Stimulated activated CD8-positive, alpha-beta memory T cell treated with anti-CD3 and anti-CD28 coated beads, Interleukin-4, amount 100 ng/mL, for 4 hours (primary cell): ENCODE results near the gene MAP2K7.
"Not testable (repeated sequence)": the region's sequence is repeated elsewhere in the genome, so short reads cannot be mapped to it uniquely, and the experiment has no call there.

ENCODE experiments used
- DNase-seq, 2 donors: peaks; one replicate each; pipeline ENCODE4 v3.0.0-alpha.2; 2020; ENCODE audit warnings: low read depth in 2 of 2, low spot score in 1 of 2

Gene MAP2K7

DNA sequence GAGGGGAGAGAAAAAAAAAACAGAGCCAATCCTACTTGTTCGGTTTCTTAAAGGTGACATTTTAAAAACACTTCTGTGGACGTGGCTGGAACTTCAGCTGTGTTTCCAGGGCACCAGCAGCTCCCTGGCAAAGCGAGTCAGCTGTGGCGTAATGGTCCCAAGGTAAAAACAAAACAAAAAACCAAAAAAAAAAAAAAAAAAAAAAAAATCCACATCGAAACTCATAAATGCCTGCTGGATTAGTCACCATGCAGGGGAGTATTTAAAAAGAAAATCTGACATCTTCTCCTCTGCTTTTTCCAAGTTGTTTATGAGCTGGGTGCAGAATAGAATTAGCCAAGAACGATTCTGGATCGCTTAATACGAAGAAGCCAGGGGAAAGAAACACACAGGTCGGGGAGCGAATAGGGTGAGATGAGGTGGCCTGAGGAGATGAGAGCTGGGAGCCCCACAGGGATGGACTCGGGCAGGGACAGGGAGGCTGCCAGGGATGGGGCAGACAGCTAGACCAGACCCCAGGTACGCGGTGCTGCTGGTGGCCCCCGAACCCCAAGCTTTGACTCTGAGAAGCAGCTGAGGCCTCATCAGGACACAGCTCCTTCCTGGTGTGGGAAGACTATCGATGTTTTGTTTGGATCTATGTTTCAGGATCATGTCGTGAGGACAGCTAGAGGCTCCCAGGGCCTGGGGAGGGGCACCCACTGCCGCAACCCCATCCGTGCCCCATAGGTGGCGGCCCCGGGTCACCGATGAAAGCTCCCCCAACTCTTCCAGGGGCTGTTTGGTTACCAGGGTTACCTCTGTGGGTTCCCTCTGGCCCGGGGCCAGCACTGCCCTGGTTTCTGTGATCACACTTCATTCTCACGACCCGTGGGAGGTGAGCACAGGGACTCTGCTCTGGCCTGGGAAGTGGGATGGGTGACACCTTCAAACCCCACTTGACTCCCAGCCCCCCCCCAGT lies 25.3 kb downstream of the MAP2K7 start:
- peak in 1 of 2 donors; percentile 29 for DNase-seq

DNA sequence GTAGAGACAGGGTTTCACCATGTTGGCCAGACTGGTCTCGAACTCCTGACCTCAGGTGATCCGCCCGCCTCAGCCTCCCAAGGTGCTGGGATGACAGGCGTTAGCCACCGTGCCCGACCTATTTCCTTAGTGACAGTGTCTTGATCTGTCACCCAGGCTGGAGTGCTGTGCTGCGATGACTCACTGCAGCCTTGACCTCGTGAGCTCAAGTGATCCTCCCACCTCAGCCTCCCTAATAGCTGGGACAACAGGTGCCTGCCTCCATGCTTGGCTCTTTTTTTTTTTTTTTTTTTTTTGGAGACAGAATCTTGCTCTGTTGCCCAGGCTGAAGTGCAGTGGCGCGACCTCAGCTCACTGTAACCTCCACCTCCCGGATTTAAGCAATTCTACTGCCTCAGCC lies 26.4 kb downstream of the MAP2K7 start:
- not testable (repeated sequence) for DNase-seq

DNA sequence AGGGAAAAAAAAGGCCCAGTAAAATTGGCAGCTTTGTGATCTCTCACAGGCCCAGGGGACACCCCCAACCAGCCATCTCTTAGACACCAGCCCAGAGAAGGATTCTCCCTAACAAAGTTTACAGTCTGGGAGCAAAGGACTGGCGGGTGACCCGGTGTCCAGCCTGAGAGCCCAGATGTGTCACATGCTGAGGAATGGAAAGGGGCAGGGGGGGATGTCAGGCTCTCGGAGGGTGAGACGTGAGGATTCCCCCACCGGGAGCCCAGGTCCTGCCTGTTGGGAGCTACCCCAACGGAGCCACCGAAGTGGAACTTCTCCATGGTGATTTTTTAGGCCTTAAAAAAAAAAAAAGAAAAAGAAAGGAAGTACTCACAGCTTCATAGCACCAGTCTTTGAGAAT lies 27.1 kb downstream of the MAP2K7 start:
- no peak for DNase-seq

DNA sequence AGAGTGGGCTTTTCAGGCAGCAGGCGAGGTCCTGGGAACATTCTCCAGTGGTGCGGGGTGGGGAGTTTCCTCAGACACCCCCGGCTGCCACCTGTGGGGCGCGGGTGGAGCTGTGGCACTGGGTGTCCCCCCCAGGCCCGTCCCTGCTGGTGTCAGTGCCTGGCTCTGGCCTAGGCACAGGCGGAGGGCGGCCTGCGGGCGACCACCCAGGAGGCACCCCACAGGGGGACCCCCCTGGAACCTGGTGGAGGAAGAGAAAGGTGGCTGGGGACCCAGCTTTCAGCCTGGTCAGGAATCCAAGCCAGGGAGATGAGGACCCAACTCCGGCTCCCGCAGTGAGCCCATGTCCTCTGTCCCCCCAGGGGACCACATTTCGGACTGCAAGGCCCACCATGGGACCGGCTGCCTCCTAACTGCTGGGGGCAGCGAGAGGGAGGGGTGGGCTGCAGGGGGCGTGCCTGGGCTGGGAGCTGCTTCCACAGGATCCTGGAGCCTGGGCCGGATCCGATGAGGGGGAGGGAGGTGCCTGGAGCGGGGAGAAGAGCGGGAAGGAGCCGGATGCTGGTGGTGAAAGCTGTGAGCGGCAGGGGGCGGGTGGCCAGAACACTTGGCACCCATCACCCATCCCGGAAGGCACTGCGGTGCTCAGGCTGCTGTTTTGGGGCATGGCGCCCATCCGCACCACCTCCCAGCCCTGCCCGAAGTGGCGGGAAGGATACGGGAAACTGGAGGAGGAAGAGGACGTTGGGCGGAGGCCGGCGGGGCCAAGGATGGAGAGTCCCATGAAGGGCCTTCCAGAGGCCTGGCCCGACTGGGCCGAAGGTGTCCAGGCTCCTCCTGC lies 27.8 kb downstream of the MAP2K7 start:
- no peak for DNase-seq

DNA sequence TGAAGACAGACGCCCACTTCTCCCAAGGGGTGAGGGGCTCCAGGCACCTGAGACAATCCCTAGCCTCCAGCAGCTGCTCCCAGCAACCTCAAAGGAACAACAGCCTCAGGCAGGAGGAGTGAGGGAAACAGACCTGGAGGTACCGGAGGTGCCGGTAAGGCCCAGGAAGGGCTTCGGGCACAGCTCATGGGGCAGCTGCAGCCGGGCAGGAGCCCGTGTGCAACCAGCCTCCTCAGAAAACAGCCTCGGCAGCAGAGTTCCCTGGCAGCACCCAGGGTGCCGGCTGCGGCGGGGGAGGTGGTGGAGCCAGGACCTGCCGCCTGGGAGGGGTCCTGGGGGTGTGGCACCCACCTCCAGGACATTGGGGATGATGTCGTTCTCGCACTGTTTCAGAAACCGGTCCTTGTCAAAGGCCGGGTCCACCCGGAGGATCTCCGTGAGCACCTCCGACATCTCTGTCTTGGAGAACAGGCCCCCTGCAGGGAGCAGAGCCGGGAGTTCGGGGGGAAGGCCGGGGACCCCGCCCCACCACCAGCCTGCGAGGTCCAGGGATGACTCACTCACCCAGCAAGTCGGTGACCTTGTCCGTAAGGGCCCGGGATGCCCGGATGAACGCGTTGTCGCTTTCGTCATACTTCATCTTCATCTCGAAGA lies 28.7 kb downstream of the MAP2K7 start:
- no peak for DNase-seq

DNA sequence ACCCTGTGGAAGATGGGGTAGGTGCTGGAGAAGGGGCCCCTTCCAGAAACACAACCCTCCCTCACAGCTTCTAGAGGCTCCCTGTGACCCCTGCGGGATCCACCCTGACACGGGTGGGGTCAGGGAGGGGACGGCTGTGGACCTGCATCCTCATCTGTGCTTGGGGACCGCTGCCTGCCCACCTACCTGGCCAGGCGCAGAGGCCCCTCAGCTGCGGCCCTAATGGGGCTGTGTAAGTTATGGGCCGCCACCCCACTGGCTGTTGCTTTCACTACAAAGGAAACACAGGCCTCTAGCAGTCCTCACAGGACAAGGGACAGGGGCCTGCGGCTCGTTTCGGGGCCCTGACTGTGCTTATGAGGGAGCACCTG lies 29.2 kb downstream of the MAP2K7 start:
- no peak for DNase-seq

DNA sequence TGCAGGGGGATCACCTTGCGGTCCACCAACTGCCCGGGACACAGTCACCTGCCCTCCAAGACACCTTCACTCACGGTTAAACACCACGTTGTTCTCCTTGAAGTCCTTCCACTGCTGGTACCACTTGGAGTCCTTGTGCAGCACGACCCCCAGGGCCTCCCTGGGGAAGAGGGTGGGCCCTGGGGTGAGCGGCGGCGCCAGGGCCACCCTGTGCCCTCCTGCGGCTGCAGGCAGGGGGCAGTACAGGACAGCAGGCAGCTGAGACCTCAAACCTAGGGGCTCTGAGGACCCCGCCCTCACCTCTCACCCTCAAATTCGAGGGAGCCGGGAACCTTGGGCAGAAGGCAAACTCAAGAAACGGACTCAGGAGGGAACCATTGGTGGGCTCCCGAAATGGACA lies 29.7 kb downstream of the MAP2K7 start:
- DNase-seq: no peak

DNA sequence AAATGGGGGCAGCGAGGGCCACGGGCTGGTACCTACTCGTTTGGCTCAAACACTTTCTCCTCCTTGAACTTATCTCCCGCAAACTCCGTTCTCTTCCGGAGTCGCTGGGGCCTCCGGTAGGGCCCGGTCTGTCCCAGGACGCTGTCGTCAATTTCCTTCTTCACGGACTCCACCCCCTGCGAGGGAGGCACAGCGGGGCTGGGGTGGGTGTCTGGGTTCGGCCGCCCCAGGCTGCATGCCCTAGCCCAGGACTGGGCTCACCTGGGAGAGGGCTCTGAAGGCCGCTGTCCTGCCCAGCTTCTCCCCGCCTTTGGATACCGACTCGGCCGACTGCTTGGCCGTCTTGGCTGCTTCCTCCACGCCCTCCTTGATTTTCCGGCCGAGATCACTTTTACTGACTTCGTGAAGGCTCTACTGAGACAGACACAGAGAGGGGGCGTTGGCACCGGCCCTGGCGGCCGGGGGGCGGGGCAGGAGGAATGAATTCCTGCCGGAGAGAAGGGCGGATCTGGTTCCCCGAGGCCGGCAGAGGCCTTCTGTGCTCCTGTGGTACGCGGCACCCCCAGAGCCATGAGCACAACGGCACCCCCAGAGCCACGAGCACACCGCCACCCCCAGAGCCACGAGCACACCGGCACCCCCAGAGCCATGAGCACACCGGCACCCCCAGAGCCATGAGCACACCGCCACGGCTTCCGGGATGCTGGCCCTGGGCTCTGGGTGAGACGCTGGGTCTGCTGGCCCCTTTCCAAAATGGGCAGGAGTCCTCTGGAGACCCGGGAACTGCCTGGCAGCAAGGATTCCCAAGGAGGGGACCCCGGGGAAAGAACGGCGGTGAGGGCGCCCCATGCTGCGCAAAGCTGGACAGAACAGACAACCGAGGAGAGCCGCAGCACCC lies 30.4 kb downstream of the MAP2K7 start:
- no peak for DNase-seq

DNA sequence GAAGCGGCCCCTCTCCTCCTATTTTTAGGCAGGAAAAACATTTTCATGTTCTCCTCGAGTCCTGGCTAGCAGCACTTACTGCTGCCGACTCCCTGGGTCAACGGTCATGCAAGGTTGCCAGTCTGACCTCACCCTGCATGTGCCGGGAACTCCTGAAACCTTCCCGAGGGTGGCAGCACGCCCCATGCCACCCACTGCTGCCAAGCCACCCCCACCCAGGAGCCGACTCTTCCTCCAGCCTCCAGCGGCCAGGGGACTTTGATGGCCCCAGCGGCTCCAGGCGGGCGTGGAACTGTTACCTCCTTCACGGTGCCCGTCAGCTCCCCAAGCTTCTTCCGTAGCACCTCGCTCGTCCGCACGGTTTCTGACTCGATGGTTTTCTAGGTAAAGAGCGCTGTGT lies 31.1 kb downstream of the MAP2K7 start:
- DNase-seq: no peak

DNA sequence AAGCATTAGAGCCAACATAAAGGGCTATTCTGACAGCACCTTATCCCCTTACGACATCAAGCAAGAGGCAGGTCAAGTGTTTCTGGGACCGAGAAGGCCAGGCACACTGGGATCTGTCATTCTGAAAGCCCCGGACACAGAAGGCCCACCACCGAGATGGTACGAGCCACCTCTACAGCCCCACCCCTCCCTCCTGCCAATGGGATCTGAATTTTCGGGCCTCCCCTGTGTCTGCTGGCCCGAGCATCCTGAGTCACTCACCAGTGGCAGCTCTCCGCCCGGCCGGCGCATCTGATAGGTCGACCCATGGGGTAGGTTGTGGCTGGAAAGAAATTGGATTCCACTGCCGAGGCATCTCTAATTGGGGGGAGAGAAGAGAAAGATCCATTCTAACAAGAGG lies 37.2 kb downstream of the MAP2K7 start:
- no peak for DNase-seq

DNA sequence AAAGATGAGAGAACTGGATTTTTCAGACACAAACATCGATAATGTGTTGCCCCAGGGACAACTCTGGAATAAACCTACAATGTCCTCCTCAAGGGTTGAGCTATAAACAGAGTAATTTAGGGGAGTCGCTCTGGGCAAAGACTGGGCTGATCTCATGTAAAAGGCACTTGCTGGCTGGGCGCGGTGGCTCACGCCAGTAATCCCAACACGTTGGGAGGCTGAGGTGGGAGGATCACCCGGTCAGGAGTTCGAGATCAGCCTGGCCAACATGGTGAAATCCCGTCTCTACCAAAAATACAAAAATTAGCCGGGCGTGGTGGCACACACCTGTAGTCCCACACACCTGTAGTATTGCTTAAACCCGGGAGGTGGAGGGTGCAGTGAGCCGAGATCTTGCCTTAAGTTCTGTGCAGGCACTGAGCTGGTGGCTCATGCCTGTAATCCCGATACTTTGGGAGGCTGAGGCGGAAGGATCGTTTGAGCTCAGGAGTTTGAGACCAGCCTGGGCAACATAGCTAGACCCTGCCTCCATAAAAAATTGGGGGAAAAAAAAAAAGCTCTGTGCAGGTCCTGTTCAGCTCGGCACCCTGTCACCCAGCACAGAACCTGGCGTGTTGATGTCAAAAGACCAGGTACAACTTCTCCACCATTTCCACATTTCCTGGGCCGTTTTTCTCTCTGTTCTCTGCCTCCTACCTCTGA lies 38.4 kb downstream of the MAP2K7 start:
- DNase-seq: no peak

DNA sequence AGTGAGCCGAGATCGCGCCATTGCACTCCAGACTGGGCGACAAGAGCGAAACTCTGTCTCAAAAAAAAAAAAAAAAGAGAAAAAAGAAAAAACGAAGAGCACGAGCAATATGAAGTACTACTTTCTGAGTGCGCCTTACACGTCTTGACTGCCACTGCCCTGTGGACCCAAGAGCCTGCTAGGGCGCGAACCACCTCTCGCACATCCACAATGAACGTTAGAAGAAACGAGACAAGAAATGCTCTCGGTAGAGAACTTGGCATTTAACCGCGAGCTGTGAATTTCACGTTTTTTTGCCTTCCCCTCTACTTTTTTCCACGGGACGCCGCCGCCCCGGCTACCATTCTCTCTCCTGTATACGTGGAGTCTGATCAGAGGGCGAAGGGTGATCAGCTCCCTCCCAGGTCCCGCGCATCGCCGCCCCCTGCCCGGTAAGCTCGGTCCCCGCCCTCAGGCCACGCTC lies 39.3 kb downstream of the MAP2K7 start:
- DNase-seq: no peak

DNA sequence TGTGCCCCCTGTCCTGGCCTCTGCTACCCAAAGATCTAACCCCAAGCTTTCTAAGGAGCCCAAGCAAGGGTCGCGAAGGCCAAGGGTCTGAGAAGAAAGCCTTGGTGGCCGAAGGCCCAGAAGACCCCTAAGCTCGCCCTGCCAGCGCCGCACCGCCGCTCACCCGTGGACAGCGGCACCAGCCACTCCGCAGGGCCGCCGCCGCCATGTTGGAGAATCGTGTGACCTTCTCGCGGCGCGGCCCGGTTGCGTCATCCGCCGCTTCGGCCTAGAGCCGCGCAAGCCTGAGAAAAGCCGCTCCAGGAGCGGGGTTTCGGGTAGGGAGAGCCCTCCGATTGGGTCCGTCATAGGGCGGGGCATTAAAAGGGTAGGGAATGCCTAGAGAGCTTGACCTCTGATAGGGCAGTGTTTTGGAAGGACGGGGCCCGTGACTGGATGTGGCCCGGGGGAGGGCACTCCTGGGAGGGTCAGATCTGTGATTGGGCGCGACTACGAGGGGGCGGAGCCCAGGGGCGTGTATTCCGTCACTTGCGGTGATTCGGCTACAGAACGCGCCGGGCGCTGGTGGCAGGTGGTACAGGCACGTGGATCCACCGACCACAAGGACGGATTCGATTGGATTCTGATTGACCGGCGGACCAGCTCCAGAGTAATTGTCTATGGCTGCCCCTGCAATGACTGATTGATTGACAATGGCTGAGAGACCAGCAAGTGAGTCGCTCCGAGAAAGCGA lies 39.9 kb downstream of the MAP2K7 start, which contains the start of gene TIMM44:
TIMM44 (minus strand) TSS at position 223 of the 733 bp plus-strand sequence; CDS start at position 208, 15 bp downstream.
- DNase-seq: peak; percentile 96 to 98

DNA sequence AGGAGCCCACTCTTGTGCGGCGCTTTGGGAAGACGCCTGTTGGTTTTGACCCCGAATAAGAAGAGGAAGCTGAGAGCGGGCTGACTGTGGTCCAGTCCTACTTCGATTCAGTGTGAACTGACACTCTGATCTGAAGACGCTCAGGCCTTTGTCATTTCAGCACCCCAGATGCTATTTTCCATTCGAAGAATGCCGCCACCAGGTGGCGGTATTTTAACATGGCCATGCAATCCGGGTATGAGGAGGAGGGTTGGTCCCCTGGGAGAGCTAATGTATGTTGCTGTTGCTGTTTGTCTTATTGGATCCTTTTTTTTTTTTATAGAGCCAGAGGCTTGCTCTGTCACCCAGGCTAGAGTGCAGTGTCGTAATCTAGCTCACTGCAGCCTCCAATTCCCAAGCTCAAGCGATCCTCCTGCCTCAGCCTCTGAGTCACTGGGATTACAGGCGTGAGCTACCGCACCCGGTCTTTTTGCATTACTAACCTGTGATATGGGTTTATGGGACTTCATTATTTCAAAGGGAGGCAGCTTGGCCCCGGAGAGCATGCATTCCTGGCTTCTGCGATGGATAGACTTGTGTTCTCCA lies 40.6 kb downstream of the MAP2K7 start:
- peak; percentile 73 to 76 for DNase-seq

DNA sequence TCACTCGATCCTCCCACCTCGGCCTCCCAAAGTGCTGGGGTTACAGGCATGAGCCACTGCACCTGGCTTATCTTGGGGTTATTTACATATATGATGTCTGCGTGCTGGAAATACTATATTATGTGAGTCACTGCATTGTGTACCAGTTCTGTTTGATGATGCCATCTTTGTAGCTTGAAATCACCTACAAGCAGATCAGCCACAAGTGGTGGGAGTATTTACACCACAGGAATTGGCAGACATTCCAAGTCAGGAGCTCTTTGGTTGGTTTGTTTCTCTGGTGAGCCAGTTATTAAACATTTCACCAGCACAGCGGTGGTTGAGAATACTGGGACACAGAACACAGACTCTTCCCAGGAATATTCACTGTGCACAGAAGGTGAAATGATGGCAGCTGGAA lies 44.3 kb downstream of the MAP2K7 start:
- DNase-seq: no peak

DNA sequence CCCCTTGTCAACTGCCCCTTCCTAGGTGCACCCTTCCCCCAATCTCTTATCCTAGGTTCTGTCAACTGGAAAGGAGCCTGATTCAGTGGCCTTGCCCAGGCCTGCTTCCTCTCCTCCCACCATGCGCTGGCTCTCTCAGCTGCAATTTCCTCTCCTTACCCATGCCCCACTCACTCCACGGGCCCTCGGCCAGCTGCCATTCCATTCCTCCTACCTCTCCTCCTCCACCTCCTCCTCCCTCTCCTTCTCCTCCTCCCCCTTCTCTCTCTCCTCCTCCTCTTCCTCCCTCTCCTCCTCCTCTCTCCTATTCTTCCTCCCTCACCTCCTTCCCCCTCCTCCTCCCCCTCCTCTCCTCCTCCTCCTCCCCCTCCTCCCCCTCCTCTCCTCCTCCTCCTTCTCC lies 49.4 kb downstream of the MAP2K7 start:
- no peak for DNase-seq

DNA sequence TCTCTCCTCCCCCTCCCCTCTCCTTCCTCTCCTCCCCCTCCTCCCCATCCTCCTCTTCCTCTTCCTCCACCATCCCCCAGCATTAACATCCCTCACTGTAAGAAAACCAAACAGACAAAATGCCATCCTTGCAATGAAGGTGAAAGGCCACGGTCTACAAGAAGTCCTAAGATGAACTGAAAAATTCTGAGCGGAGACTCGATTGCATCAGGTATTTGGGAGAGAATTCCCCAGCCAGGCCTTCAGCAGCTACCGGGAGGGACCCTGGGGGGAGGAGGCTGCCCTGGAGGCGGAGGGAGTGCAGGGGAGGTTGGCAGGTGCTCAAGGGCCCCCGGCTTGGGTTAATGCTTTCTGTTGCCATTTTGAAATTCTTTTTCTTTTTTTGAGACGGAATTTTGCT lies 49.9 kb downstream of the MAP2K7 start:
- DNase-seq: no peak

DNA sequence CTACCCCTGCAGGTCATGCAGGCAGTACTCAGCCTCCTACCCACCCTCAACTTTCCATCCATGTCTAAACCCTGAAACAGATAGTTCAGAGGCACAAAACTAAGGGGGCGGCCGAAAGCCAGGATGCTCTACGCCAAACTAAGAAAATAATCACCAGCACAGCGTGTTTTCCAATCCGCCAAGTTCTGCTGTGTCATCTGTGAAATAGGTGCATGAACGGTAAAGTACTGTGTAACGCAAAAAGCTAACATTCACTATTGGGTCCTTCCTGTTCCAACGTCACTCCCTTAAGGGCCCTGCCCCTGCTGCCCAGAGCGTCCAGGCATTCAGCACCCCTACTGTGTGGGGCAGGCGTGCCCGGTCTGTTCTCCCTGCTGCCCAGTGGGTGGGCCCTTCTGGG lies 52.0 kb downstream of the MAP2K7 start:
- DNase-seq: no peak

DNA sequence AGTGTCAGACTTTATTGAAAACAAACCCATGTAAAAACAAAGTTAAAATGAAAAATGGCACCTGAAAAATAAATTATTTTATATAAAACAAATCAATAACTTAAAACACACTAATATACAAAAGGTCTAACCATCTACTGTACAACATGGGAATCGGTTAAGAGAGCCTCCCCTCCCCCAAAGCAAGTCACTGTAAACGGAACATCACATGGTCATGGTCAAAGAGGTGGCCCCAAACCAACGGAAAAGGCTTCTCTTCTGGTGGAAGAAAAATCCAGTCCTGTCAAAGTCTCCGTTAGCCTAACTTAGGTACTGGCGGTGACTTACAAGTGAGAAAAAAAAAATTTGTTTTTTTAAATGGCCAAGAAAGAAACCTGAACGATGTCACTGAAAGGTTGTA lies 55.5 kb downstream of the MAP2K7 start:
- no peak for DNase-seq
